ENCODE measurements around the gene UNC5B.

The UNC5B gene

DNA sequence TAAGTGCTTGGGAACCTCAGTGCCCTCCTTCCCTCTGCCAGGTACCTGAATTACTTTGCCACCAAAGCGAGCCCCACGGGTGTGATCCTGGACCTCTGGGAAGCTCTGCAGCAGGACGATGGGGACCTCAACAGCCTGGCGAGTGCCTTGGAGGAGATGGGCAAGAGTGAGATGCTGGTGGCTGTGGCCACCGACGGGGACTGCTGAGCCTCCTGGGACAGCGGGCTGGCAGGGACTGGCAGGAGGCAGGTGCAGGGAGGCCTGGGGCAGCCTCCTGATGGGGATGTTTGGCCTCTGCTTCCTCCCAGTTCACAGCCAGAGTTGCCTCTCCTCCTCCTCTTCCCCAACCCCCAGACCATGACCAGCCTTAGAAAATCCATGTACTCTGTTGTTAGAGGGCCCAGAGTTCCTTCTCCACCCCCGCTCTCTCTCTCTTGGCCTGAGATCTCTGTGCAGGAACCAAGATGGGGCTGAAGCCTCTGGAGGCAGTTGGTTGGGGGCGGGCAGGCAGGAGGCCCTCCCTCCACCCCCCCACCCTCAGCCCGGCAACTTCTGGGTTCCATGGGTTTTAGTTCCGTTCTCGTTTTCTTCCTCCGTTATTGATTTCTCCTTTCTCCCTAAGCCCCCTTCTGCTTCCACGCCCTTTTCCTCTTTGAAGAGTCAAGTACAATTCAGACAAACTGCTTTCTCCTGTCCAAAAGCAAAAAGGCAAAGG lies 86.9 kb downstream of the UNC5B start:
- DNase-seq (ENCODE audit: low spot score) = no peak

DNA sequence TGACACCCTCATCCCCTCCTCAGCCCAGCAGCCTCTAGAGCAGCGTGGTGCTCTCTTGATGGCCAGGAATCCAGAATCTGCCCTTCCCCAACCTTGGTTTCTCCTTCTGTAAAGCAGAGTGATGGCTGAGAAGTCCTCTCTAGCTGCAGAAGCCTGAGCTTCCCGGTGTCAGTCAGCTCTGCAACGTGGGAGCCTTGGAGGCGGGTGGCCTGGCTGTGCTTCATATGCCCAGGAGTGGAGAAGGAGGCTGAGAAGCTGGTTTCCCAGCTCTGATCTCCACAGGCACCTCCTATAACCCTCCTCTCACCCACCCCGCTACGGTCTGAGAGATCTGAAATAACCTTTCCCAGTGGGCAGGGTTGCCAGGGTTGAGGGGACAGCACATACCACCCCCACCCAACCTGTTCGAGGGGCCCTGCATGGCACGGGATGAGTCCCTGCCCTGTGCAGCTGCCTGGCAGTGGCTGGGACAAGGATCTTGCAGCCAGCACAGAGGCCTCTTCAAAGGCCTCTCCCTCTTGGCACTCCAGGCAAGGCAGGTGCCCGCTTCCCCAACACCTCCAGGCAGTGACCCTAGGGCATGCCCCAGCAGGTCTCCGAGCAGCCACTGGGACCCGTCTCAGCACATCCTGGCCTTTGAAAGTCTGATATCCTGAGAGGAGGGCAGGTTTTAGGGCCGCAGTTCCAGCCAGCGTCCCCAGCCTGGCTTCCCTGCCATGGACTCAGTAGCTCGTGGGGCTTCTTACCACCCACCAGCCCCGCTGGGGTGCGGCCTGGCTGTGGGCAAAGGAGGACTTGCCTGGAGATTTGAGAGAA lies 88.4 kb downstream of the UNC5B start:
- DNase-seq (ENCODE audit: low spot score) = no peak

DNA sequence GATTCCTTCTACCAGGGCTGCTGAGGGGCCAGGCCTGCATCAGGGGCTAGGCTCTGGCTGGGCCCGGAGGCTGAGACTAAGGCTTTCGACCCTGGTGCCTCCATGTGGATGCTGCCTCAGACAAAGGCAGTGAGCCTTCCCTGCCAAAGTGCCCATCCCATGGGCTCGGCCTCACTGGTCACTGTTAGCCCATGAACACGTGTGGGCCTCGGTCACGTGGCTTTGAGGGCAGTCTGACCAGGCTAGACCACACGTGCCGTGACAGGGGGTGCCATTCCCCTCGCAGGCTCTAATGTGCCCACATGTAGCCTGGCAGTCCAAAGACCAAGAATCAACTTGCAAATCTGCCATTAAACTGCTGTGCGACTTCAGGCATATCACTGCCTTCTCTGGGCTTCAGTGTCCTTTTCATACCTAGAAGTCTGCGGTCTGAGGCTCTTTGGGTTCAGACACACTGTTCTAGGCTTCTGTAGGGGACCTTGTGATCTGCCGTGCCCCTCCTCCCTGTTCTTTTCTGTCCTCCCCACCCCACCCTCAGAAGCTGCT lies 89.1 kb downstream of the UNC5B start:
- no peak for DNase-seq (ENCODE audit: low spot score)

DNA sequence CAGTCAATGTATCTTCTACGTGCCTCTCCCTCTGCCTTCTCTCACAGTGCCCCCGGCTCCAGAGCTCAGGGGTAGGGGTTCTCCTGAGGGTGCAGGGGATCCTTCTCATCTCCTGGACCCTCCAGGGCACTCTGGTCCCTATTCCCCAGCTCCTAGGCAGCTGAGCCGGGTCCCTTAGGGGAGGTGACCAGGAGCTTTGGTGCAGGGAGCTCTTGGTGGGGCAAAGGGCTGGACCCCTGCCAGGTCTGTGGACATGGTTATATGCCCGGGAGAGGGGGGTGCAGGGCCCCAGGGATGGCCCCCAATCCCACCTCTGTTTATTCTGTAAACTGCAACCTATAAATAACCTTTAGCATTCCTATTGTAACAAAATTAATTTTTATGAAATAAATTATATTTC lies 90.1 kb downstream of the UNC5B start:
- no peak for DNase-seq (ENCODE audit: low spot score)

DNA sequence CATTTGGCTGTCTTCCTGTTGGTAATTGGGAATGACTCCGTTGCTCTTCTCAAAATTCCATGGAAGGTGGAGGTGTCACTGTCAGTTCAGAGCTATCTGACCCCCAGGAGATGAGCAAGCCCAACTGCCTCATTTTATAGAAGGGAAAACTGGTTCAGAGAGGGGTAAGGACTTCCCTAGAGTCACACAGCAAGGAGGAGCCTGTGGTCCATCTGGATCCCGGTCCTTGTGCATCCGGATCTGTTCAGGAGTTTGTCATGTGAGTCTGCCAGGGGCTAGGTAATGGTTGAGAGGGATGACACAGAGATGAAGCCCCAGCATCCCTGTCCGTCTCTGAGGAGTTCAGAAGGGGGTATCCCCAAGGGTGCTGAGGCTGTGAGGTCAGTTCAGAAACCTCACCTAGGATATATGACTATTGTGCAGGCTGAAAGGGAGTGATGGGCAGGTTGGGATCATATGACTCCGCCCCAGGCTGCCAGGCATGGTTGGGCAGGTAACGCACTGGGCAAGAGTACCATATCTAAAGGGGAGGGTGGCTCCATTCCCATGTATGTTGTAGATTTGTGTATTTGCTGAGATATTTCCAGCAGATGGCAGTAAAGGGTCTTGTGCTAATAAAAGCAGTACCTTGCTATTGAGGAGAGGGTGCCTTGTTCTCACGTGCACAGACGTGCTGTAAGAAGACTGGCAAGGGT lies 90.7 kb downstream of the UNC5B start:
- DNase-seq (ENCODE audit: low spot score) = peak; percentile 54

DNA sequence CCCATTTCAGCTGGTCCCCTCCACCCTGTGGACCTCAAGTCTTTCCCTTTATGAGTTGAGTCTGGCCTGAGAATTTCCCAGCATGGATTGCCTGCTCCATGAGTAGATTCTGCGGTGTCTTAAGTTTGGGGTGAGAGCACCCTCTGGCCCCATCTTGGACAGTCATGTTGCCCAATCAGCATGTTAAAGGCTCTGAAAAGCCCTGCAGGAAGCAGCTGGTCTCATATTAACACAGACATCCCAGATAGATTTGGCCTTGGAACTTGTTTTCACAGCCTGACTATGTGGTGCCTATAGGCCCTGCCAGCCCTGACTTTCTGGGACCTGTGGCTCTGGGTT lies 91.2 kb downstream of the UNC5B start:
- DNase-seq (ENCODE audit: low spot score) = no peak

DNA sequence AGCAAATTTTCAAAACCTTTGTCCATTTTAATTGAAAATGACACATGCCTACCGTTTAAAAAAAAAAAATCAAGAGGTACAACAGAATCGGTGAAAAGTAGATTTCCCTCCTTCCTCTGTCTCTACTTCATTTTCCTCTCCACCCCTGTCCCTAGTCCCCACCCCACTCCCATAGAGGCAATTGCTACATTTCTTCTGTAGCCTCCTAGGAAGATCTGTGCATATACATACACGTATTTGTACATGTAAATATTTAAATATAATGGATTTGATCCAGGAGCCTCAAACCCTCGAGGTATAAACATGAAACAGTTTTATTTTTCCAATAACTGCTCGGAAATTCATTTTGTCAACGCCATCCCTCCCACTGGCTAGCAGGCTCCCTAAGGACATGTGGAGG lies 92.5 kb downstream of the UNC5B start:
- no peak for DNase-seq (ENCODE audit: low spot score)

DNA sequence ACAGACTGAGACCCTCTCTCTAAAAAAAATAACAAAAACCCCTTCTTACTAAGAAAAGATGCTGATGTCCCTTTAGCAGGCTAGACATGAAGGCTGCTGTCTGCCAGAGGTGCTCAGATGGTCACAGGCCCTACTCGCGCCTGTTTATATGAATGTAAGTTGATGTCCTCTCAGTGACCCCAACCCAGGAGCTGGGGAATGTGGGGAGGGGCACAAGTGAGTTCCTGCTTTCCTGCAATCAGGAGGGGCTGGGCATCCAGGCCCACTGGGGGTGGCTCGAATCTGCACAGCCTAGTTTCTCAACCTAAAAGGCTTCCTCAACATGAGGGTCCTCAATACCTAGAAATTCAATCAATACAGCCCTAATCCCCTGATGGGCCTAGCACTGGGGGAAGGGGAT lies 94.6 kb downstream of the UNC5B start:
- no peak for DNase-seq (ENCODE audit: low spot score)

DNA sequence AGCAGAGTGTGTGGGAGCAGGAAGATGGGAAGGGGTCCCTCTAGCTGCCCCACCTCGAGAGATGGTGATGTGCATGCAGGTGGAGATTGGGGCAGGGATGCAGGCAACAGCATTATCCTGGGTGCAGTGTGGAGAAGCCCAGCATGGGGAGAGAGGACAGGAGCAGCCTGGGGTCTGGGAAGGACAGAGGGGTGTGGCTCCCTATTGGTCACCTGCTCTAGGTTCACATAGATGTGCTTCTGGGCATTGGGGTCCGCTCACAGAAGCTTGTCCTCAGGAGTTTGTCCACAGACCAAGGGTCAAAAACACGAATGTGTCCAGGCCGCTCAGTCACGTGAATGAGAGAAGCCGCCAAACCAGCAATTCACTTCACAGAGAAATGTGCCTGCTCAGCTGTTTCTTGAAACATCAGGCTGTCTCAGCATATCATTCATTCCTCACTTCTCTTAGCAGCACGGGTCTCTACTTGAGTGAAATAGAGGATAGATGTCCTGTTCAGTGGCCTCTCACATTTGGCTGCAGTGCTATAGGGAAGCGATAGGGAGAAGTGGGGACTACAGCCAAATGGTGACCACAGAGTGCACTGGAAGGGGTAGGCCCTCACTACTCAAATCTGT lies 95.2 kb downstream of the UNC5B start:
- DNase-seq (ENCODE audit: low spot score) = no peak

DNA sequence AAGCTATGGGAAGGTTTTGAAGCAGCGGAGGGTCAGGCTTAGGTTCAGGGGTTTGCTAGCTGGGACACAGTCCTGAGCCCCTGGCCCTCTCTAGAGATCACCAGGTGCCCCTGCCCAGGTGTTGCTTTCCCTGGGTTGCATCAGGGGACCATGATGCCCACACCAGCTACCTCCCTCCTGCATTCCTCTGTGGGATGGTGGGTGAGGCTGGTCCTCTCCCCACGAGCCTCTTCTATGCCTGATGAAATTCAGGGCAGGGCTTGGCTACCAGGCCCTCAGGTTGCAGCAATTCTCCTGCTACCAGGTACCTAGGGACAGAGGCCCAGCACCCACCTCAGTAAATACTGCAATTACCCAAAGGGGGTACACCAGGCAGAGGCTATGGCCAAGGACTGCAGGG lies 95.9 kb downstream of the UNC5B start:
- no peak for DNase-seq (ENCODE audit: low spot score)

DNA sequence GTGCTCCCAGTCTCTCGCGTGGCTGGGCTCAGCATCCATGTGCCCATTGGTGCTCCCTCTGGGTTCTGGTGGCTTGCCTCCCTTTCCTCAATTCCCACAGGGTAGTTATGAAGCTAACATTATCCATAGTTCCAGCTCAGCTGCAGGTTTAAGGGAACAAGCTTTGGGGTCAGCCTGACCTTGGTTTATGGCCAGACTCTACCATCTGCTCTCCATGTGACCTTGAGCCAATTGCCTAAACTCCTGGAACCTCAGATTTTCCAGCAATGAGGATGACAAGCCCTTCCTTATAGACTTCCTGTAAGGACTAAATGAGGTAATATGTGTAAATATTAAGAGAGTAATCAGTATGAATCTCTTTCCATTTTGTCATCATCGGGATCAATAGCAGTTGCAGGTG lies 96.6 kb downstream of the UNC5B start:
- no peak for DNase-seq (ENCODE audit: low spot score)

DNA sequence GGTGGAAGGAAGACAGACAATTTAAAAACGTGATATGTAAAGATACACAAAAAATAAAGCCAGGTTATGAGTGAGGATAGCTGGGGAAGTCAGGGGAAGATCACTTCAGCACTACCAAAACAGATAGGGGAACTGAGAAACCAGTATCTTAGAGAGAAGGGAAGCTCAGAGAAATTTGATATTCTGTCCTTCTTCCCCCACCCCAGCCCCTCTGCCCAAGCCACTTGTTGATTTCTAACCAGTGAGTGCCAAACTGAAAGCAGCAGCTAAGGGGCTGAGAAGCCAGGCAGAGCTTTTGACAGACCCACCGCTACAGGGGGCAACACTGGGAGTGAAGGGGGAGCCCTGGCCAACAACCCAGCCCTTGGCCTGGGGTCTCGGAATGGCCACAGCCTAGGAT lies 97.5 kb downstream of the UNC5B start:
- no peak for DNase-seq (ENCODE audit: low spot score)

DNA sequence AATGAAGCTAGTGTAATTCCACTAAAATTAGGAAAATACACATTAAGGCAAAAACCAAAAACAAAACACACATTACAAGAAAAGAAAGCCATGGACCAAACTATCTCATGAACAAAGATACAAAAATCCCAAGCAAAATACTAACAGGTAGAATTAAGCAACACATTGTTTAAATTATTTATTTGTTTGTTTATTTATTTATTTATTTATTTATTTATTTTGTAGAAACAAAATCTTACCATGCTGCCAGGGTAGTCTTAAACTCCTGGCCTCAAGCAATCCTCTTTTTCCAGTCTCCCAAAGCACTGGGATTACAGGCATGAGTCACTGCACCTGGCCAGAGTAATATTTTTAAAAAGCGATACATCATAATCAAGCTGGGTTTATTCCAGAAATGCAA lies 99.8 kb downstream of the UNC5B start:
- DNase-seq (ENCODE audit: low spot score) = no peak

DNA sequence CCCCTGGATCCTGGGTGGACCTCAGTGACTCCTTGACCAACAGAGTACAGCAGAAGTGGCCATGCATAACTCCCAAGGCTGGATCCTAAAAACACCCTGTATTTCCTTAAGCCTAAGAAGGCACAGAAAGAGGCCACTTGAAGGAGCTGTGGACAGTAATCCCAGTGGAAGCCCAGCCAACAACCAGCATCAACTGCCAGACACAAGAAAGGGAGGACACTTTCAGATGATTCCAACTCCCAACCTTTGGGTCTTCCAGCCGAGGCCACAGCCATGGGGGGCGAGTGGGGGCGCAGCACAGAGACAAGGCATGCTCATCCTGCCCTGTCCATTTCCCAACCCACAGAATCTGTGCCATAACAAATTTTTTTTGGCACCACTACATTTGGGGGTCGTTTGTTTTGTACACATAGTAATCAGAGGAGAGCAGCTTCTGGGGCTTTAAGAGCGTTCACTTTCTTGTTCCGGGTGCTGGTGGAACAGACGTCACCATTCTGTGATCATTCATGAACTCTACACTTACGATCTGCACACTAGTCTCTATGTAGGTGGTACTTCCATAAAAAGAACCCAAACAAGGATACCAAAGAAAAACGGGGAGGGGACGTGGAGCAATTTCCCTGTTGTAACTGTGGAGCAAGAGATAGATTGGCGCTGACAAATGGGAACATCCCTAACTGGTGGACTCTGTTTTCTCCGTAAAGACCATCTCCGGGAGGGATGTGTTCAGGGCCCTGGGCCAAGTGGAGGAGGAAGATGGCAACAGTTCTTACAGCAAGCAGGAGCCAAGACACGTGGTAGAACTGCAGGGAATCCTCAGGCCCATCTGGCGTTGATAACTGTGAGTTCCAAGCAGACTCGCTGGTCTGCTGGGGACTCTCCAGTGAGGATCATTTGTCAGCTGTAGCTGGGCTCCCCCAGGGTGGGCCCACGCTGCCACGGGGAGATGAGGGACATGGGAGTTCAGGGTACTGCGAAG lies 100.7 kb downstream of the UNC5B start:
- DNase-seq (ENCODE audit: low spot score) = no peak

DNA sequence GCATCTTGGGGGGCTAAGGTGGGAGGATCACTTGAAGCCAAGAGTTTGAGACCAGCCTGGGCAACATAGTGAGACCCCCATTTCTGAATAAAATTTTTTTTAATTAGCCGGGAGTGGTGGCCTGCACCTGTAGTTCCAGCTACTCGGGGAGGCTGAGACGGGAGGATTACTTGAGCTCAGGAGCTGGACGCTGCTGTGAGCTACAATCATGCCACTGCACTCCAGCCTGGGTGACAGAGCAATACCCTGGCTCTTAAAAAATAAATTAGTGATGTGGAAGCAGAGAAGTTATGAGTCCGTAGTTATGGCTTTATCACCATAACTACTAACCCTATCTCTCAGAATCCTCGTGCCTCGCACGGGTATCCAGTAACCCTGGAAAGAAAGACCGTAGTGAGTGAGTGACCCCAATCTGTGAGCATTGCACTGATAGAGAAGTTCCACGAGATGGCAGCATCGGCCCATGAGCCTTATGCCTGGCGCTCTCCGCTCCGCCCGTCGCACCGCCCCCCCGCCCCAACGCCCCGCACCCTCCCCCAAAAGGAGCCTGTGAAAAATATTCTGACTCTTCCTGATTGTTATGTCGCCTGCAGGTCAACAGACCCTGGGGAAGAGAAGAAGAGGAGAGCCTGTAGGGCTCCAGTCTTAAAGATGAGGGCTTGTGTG lies 101.8 kb downstream of the UNC5B start:
- DNase-seq (ENCODE audit: low spot score) = peak; percentile 76

DNA sequence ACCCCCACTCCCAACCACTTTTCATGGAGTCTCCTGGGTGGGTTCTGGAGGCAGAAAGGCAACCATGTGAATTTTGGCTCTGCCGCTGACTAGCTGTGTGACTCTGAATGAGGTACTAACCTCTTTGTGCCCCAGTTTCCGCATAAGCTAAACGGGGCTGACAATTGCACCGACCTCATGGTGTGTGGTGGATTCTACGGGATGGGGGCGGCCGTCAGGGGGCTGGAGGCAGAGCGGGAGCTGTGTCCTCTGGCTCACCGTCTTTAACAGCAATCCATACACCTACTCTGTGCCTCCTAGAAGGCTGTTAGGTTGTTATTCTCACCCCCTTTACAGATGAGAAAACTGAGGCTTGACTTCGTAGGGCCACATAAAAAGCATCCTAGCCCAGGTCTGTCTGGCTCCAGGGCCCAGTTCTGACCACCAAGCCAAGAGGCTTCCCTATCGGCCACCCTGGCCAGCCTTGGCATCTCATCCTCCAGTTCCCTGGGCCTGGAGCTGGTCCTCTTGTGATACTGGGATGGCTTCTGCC lies 102.4 kb downstream of the UNC5B start:
- DNase-seq (ENCODE audit: low spot score) = no peak

DNA sequence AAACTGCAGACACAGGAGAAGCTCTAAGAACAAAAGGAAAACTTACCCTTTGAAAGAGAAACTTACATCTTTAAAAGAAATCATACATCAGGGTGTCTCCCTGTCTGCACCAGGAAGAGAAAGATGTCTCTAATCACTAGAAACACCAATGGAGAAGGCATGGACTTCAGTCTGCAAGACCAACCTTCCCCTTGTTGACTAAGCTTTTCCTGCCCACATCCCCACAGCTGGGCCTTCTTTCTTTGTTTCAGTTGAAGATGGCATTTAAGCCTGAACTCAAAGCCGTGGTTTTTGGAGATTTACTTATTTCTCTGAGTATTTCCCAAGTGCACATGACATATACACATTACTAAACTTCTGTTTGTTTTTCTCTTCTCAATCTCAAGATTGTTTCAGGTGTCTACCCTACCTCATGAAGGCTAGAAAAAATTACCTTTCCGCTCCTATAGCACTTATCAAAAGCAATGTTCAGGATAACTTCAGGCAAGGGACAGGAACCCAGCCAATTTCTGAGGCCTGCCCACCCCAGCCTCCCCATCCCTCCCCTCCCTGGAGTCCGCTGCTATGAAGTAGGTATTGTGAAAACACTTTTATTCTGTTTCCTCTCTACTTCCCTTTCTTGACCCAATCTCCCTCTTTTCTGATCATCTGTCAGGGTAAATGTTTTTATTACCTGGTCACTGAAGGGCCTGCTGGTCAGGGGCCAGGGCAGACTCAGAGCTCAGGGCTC lies 103.9 kb downstream of the UNC5B start:
- DNase-seq (ENCODE audit: low spot score) = no peak

DNA sequence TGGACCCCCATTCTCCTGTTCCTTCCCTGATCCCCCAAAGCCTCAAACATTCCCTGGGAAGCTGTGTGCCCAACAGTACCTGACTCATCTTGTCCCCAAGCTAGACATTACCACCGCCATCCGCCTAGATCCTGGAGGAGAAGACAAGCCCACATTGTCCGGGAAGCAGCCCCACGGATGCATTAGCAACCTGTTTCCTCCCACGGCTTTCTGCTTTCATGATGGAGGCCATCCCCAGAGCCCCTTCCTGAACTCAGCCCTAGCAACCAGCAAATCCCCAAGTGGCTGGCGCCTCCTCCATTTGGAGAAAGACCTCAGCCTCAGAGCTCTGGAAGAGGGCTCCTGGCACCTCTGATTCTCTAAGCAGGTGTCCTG lies 104.4 kb downstream of the UNC5B start:
- DNase-seq (ENCODE audit: low spot score) = no peak

DNA sequence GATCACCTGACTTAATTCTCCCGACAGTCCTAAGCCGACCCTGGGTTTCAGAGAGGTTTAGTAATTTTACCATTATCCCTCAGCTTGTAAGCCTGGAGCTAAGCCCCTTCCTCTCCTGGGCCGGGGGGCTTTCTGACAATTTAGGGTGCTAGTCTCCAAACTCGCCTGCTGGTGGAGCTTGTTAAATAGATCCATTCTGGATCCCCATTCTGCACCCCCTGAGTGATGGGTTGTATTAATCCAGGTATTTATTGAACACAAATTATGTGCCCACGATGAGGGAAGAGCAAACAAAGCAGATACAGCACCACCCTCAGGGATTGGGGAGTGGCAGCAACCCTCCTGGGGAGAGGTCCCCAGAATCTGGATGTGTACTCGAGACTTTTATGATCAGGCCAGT lies 105.4 kb downstream of the UNC5B start:
- DNase-seq (ENCODE audit: low spot score) = no peak
